ENCODE results near the gene MPO. TPM values are rescaled to one million over a fixed set of nuclear protein-coding genes. Genes with fewer than 3 reads are reported as not detected.

Gene MPO
- total RNA-seq, 1 experiment from 2014 or later: not detected

DNA sequence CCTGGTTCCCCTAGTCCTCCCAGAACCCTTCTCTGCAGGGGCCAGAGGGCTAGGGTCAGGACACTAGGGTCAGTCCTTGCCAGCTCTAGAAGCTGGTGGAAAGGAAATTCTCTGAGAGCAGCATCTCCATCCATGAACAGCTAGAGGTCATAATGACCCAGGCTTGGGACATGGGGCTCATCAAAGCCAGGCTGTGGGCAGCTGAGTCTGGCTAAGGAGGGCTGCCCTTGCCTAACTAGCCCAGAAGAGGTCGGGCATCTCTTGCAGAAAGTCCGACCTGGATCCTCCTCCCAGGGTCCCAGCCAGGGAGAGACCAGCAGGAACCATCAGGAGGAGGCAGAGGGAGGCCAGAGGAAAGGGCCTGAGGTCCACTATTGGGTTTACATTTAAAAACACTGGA is 4.3 kb downstream of the MPO start:
- Histone ChIP-seq H3K4me2 (no peak overlapping the region), H3K36me3 (ENCODE audit: low read depth) (no peaks in the 10 kb centered on the region), H3F3A (ENCODE audit: insufficient read depth, low read depth) (no peaks in the 10 kb centered on the region), H3K79me2 (ENCODE audit: low read depth) (no peaks in the 10 kb centered on the region), H4K20me1 (ENCODE audit: insufficient read depth) (no peaks in the 10 kb centered on the region), H3K4me3 (no peak overlapping the region), H3K9me2 (ENCODE audit: insufficient read depth) (no peaks in the 10 kb centered on the region), H3K27me3 (ENCODE audit: insufficient read depth, low read depth) (peaks cover 91% of the 10 kb centered on the region), H3K4me1 (replicated peaks; ENCODE audit: insufficient read depth) (no peaks in the 10 kb centered on the region), H3K9me3 (ENCODE audit: insufficient read depth, low read depth) (no peaks in the 10 kb centered on the region), H2AFZ (no peak overlapping the region), H3K27ac (no peak overlapping the region)
- DNase-seq: no peak
- no peak for TF ChIP-seq EZH2 (IDR thresholded peaks at IDR 0.05; ENCODE audit: low read depth)
- TF ChIP-seq, protein P1, sequence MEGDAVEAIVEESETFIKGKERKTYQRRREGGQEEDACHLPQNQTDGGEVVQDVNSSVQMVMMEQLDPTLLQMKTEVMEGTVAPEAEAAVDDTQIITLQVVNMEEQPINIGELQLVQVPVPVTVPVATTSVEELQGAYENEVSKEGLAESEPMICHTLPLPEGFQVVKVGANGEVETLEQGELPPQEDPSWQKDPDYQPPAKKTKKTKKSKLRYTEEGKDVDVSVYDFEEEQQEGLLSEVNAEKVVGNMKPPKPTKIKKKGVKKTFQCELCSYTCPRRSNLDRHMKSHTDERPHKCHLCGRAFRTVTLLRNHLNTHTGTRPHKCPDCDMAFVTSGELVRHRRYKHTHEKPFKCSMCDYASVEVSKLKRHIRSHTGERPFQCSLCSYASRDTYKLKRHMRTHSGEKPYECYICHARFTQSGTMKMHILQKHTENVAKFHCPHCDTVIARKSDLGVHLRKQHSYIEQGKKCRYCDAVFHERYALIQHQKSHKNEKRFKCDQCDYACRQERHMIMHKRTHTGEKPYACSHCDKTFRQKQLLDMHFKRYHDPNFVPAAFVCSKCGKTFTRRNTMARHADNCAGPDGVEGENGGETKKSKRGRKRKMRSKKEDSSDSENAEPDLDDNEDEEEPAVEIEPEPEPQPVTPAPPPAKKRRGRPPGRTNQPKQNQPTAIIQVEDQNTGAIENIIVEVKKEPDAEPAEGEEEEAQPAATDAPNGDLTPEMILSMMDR (conservative IDR thresholded peaks at IDR 0.05): no peak
- POLR2A ChIA-PET (ENCODE audit: unreplicated experiment): no interaction called here
- intact Hi-C loops (cut with micrococcal nuclease; ENCODE audit: unreplicated experiment): no loop called here
- CTCF ChIA-PET: no interaction called here
- no TSS peak for BruUV-seq (replicated peaks)

DNA sequence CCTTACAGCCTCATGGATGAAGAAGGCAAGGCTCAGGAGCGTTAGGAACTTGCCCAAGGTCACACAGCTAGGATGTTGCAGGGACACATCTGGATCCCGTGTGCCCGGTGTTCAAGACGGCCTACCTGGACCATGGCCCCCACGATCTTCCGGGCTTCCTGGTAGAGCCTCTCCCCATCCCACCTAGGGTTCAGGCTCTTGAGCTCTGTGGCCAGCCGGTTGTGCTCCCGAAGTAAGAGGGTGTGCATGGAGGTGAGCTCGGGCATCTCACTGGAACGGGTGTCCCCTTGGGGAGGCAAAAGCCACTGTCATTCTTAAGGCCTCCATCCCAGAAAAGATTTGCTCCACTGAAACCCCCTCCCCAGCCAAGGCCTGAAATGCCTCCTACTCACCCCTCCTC is 5.3 kb downstream of the MPO start:
- intact Hi-C loops (cut with micrococcal nuclease; ENCODE audit: unreplicated experiment): no loop called here
- no peak overlapping the region for H2AFZ ChIP-seq
- DNase-seq: no peak
- H3K27me3 ChIP-seq (ENCODE audit: insufficient read depth, low read depth): peaks cover 94% of the 10 kb centered on the region
- no peaks in the 10 kb centered on the region for H3K9me2 ChIP-seq (ENCODE audit: insufficient read depth)
- no peaks in the 10 kb centered on the region for H3K79me2 ChIP-seq (ENCODE audit: low read depth)
- H4K20me1 ChIP-seq (ENCODE audit: insufficient read depth): no peaks in the 10 kb centered on the region
- H3K27ac ChIP-seq: no peak overlapping the region
- H3K4me3 ChIP-seq: no peak overlapping the region
- no peaks in the 10 kb centered on the region for H3F3A ChIP-seq (ENCODE audit: insufficient read depth, low read depth)
- H3K9me3 ChIP-seq (ENCODE audit: insufficient read depth, low read depth): no peaks in the 10 kb centered on the region
- no peaks in the 10 kb centered on the region for H3K4me1 ChIP-seq (replicated peaks; ENCODE audit: insufficient read depth)
- H3K36me3 ChIP-seq (ENCODE audit: low read depth): no peaks in the 10 kb centered on the region
- no TSS peak for BruUV-seq (replicated peaks)
- no peak overlapping the region for H3K4me2 ChIP-seq
- ChIA-PET CTCF (no interaction called here), POLR2A (ENCODE audit: unreplicated experiment) (no interaction called here)
- TF ChIP-seq, protein P1 (conservative IDR thresholded peaks at IDR 0.05): no peak
- TF ChIP-seq EZH2 (IDR thresholded peaks at IDR 0.05; ENCODE audit: low read depth): no peak

- no peaks in the 10 kb centered on the region for H3K79me2 ChIP-seq (ENCODE audit: low read depth)
- BruUV-seq (replicated peaks): no TSS peak
- TF ChIP-seq, protein P1 (conservative IDR thresholded peaks at IDR 0.05): no peak
- TF ChIP-seq EZH2 (IDR thresholded peaks at IDR 0.05; ENCODE audit: low read depth): no peak
- H3K4me1 ChIP-seq (replicated peaks; ENCODE audit: insufficient read depth): no peaks in the 10 kb centered on the region
- H3K36me3 ChIP-seq (ENCODE audit: low read depth): no peaks in the 10 kb centered on the region
- peaks cover 96% of the 10 kb centered on the region for H3K27me3 ChIP-seq (ENCODE audit: insufficient read depth, low read depth)
- H3K4me2 ChIP-seq: no peak overlapping the region
- no peak for DNase-seq
- no peak overlapping the region for H2AFZ ChIP-seq
- intact Hi-C loops (cut with micrococcal nuclease; ENCODE audit: unreplicated experiment): no loop called here
- H3K4me3 ChIP-seq: no peak overlapping the region
- ChIA-PET POLR2A (ENCODE audit: unreplicated experiment) (no interaction called here), CTCF (no interaction called here)
- H3K27ac ChIP-seq: no peak overlapping the region
- H3K9me2 ChIP-seq (ENCODE audit: insufficient read depth): no peaks in the 10 kb centered on the region
- H4K20me1 ChIP-seq (ENCODE audit: insufficient read depth): no peaks in the 10 kb centered on the region
- no peaks in the 10 kb centered on the region for H3K9me3 ChIP-seq (ENCODE audit: insufficient read depth, low read depth)
- no peaks in the 10 kb centered on the region for H3F3A ChIP-seq (ENCODE audit: insufficient read depth, low read depth)
Observed at GRCh38 chr17:58273453-58274104, 7.2 kb downstream of the MPO start.

Data from PC-9 (cell line).